Fibroblast of skin of back (primary cell): ENCODE results near the gene STK25.

Experiments used
- DNase-seq: peaks from one replicate; pipeline ENCODE4 v3.0.0-alpha.2; 2013

The STK25 gene

GRCh38 chr2:241492174-241492565 lies 16.2 kb downstream of the STK25 start:
- no peak for DNase-seq

DNA sequence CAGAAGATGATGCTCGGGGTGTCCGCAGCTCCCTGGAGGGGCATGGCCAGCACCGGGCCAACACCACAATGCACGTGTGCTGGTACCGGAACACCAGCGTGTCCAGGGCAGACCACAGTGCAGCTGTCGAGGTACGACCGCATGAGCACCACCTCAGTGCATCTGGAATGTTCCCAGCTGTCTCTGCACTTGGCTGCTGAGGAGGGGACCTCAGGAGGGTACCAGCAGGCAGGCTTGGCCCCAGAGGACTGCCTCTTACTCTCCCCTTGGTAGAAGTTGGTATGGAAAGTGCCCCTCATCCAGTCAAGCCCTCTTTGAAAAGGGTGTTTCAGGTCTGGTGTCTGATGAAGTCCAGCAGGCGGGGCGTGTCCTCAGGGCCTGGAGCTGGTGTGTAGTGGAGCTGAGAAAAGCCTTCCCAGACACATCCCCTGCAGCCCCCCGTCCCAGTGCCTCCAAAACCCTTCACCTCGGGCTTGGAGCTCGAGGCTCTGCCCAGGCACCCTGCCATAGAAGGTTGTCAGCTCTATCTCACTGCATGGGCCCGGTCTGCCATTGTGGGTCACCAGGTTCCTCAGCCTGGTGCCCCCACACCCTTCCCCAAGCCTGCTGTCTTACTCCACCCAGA lies 16.7 kb downstream of the STK25 start:
- no peak for DNase-seq

GRCh38 chr2:241490825-241491506 lies 17.4 kb downstream of the STK25 start:
- no peak for DNase-seq

GRCh38 chr2:241489733-241490680 lies 18.4 kb downstream of the STK25 start:
- no peak for DNase-seq

- DNase-seq: no peak
Observed at GRCh38 chr2:241489088-241489487, 19.3 kb downstream of the STK25 start.

GRCh38 chr2:241485172-241485911 lies 23.0 kb downstream of the STK25 start:
- DNase-seq: no peak

GRCh38 chr2:241483305-241483704 lies 25.1 kb downstream of the STK25 start:
- no peak for DNase-seq

GRCh38 chr2:241482126-241482955 lies 26.0 kb downstream of the STK25 start:
- no peak for DNase-seq

- no peak for DNase-seq
Observed at GRCh38 chr2:241481687-241482086, 26.7 kb downstream of the STK25 start.

DNA sequence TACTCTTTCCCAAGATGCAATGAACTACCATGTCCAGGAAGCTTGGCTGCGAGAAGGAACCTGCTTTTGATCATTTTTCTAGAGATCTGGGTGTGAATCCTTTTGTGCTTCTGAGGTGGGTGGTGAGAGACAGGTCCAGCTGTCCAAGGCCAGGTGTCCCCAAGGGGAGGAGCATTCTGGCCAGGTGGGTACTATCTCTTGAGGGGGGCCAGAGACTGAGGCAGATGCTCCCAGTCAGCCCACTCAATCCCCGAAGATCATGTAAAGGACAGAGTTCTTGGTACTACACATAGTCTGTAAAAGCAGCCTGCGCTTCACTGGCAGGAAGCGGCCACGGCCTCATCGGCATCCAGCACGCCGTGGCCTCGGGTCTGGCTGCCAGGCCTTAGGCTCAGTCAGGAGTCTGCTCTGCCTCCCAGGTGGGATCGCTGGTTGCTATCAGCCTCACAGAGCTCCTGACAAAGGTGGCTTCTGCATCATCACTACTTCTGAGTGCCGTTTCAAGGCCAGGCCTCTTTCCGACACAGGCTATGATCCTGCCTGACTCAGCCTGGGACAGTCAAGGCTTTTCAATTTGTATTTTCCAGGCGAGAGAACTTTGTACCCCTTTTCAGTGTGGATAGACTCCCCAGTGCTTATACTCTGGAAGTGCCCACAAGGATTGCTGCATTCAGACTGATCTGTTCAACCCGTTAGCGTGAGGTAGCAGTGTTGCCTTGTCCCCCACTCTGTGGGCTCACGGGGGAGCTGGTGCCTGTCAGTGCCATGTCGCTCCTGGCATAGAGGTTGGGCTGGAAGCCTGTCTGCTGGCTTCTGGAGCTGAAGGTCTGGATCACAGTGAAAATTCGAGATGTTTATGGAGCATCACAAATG lies 29.1 kb downstream of the STK25 start:
- DNase-seq: no peak

- DNase-seq: no peak
Observed at GRCh38 chr2:241478166-241478565, 30.2 kb downstream of the STK25 start.

DNA sequence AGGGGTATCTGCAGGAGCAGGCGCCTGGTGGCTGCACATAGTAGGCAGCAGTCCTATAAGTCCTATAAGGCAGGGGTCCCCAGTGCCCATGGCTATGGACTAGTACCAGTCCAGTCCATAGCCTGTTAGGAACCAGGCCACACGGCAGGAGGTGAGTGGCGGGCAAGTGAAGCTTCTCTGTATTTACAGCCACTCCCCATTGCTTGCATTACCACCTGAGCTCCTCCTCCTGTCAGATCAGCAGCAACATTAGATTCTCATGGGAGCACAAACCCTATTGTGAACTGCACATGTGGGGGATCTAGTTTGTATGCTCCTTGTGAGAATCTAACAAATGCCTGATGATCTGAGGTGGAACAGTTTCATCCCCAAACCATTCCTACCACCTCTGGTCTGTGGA lies 33.1 kb downstream of the STK25 start:
- DNase-seq: no peak

DNA sequence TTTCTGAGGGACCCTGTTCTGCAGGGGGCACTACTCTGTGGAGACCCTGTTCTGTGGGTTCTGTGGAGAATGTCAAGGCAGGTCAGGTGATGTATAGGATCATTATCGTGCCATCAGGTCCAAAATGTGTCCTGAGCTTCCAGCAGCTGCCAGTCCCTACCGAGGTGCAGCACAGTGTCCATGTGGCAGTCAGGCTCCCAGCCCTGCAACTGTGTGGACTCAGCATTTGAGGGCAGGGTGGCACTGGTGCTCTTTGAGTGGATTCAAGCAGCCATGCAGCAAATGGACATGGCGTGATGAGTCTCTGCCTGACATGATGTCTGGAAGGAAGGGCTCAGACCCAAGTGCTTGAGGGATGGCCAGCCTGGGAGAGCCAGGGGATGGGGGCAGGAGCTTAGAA lies 35.0 kb downstream of the STK25 start:
- no peak for DNase-seq

GRCh38 chr2:241469746-241470145 lies 38.6 kb downstream of the STK25 start:
- DNase-seq: no peak

- DNase-seq: no peak
Observed at GRCh38 chr2:241468476-241468781, 40.0 kb downstream of the STK25 start.

- DNase-seq: no peak
Observed at GRCh38 chr2:241467777-241468475, 40.5 kb downstream of the STK25 start.

DNA sequence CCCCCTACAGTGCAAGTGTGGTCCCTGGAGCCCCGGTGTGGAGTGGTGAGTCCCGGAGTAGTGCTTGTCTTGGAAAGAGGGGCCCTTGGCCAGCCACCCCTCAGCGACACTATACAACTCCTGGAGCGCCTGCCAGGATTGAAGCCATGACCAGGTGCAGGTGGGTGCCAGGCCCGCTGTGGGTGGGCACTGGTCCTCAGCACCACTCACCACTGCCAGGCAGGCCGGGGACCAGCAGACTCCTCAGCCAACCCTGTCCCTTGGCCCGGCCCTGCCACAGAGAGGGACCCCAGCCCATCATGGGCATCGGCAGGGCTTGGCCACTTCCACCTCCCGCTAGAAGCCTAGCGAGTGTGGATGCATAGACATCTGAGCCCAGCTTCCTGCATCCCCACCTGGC lies 42.2 kb downstream of the STK25 start:
- DNase-seq: no peak

- no peak for DNase-seq
Observed at GRCh38 chr2:241465543-241465942, 42.8 kb downstream of the STK25 start.

- no peak for DNase-seq
Observed at GRCh38 chr2:241463276-241464135, 44.9 kb downstream of the STK25 start.
